H1 (cell line): ENCODE data around the gene CIB2. TPM values are rescaled to one million over a fixed set of nuclear protein-coding genes. Genes with fewer than 3 reads are reported as not detected.

ENCODE experiments used
- CTCF ChIA-PET: fragments of 300-600 bp; sonication (Branson Sonifier 250); formaldehyde crosslinking; loops from one replicate; lab custom pipeline; 2021; ENCODE audit not compliant: partially characterized antibody; lab: Charles Lee
- POLR2A ChIA-PET: fragments of 300-600 bp; sonication (Branson Sonifier 250); formaldehyde crosslinking; loops from one replicate; lab custom pipeline; 2021; ENCODE audit warnings: inconsistent platforms; ENCODE audit not compliant: partially characterized antibody; lab: Charles Lee
- DNase-seq, 2 experiments: peaks; one replicate each; pipeline versions ENCODE4 v3.0.0 to v3.0.0-alpha.2; 2010 to 2022; ENCODE audit warnings: low spot score in 2 of 2, low read depth in 1 of 2, mixed read lengths in 1 of 2
- FAIRE-seq: peaks from 2 replicates; lab custom pipeline; 2011; peaks lifted over from hg19 to GRCh38; lab: Jason Lieb, UNC
- H2AFZ ChIP-seq: 2 replicates; pipeline ENCODE4 v1.8.1; 2012; ENCODE audit warnings: low read length, inconsistent platforms
- H2AK5ac ChIP-seq: 2 replicates; pipeline ENCODE4 v1.6.1; 2013; ENCODE audit warnings: low read depth, low read length
- H2BK120ac ChIP-seq: replicated peaks from 2 replicates; pipeline ENCODE3; 2013; ENCODE audit warnings: low read depth, low read length, inconsistent platforms
- H2BK12ac ChIP-seq: 2 replicates; pipeline ENCODE4 v1.6.1; 2013; ENCODE audit warnings: low read depth, low read length
- H2BK15ac ChIP-seq: 2 replicates; pipeline ENCODE4 v1.6.1; 2013; ENCODE audit warnings: low read length
- H2BK20ac ChIP-seq: 2 replicates; pipeline ENCODE4 v1.6.1; 2013; ENCODE audit warnings: low read length
- H2BK5ac ChIP-seq: 2 replicates; pipeline ENCODE4 v1.6.1; 2013; ENCODE audit warnings: low read depth, low read length
- H3K14ac ChIP-seq: 2 replicates; pipeline ENCODE4 v1.6.1; 2013; ENCODE audit warnings: inconsistent platforms; ENCODE audit not compliant: insufficient read length
- H3K18ac ChIP-seq: 2 replicates; pipeline ENCODE4 v1.6.1; 2013; ENCODE audit warnings: low read length; ENCODE audit errors: extremely low read depth
- H3K23ac ChIP-seq: 2 replicates; pipeline ENCODE4 v1.6.1; 2013; ENCODE audit warnings: inconsistent platforms; ENCODE audit not compliant: insufficient read length
- H3K23me2 ChIP-seq: 2 replicates; pipeline ENCODE4 v1.6.1; 2013; ENCODE audit warnings: low read depth, low read length
- H3K27ac ChIP-seq: 2 replicates; pipeline ENCODE4 v1.6.1; 2011; ENCODE audit warnings: low read depth, low read length, inconsistent platforms
- H3K27me3 ChIP-seq, 4 experiments: replicated peaks in 1 of 4; 1 replicate in 1 of 4; 2 replicates in 3 of 4; pipeline versions ENCODE4 v1.6.1 to v1.8.1; 2011 to 2013; ENCODE audit warnings: low read length in 3 of 4, mild to moderate bottlenecking in 3 of 4, inconsistent platforms in 2 of 4, mixed read lengths in 2 of 4, moderate library complexity in 1 of 4; ENCODE audit not compliant: control insufficient read depth in 3 of 4, insufficient read depth in 3 of 4; ENCODE audit errors: extremely low read depth in 1 of 4
- H3K36me3 ChIP-seq, 4 experiments: 2 replicates each; pipeline versions ENCODE4 v1.6.1 to v1.8.1; 2011 to 2013; ENCODE audit warnings: mild to moderate bottlenecking in 4 of 4, low read length in 3 of 4, moderate library complexity in 2 of 4, control low read depth in 1 of 4, inconsistent platforms in 1 of 4; ENCODE audit not compliant: insufficient read depth in 4 of 4, control insufficient read depth in 2 of 4
- H3K4ac ChIP-seq: replicated peaks from 2 replicates; pipeline ENCODE3; 2013; ENCODE audit warnings: low read length, low read depth, mixed read lengths, inconsistent platforms; ENCODE audit not compliant: insufficient read length
- H3K4me1 ChIP-seq, 4 experiments: replicated peaks in 1 of 4; 1 replicate in 1 of 4; 2 replicates in 3 of 4; pipeline versions ENCODE4 v1.6.1 to v1.8.1; 2011 to 2013; ENCODE audit warnings: low read length in 3 of 4, inconsistent platforms in 2 of 4, mixed read lengths in 1 of 4; ENCODE audit not compliant: insufficient read depth in 4 of 4, control insufficient read depth in 3 of 4
- H3K4me2 ChIP-seq, 2 experiments: 2 replicates each; pipeline versions ENCODE4 v1.6.1 to v1.8.1; 2011 to 2013; ENCODE audit warnings: low read depth in 2 of 2, low read length in 2 of 2, control low read depth in 1 of 2, inconsistent platforms in 1 of 2, mild to moderate bottlenecking in 1 of 2; ENCODE audit not compliant: insufficient read depth in 1 of 2
- H3K4me3 ChIP-seq, 4 experiments: fragments of 200-600, 300-600 bp in 1 of 4; sonication (generic), shearing (Covaris generic), sonication (Bioruptor Twin) in 1 of 4; 2 replicates each; pipeline versions ENCODE4 v1.5.1 to v1.8.1; 2011 to 2016; ENCODE audit warnings: low read length in 4 of 4, low read depth in 3 of 4, control low read depth in 2 of 4, inconsistent platforms in 2 of 4, mild to moderate bottlenecking in 2 of 4, mixed read lengths in 1 of 4, moderate library complexity in 1 of 4; ENCODE audit not compliant: insufficient read depth in 2 of 4; ENCODE audit errors: extremely low read depth in 1 of 4
- H3K56ac ChIP-seq: replicated peaks from 2 replicates; pipeline ENCODE3; 2013; ENCODE audit warnings: low read depth, mild to moderate bottlenecking, mixed read lengths, low read length, inconsistent platforms; ENCODE audit not compliant: insufficient read length
- H3K79me1 ChIP-seq: 2 replicates; pipeline ENCODE4 v1.6.1; 2013; ENCODE audit warnings: low read depth, low read length, control low read depth
- H3K79me2 ChIP-seq, 2 experiments: 2 replicates each; pipeline versions ENCODE4 v1.6.1 to v1.8.1; 2012 to 2013; ENCODE audit warnings: low read length in 2 of 2, mild to moderate bottlenecking in 2 of 2, inconsistent platforms in 1 of 2; ENCODE audit not compliant: insufficient read depth in 2 of 2, control insufficient read depth in 1 of 2
- H3K9ac ChIP-seq, 4 experiments: replicated peaks in 1 of 4; 1 replicate in 1 of 4; 2 replicates in 3 of 4; pipeline versions ENCODE4 v1.6.1 to v1.8.1; 2011 to 2013; ENCODE audit warnings: low read depth in 3 of 4, low read length in 3 of 4, control low read depth in 2 of 4, mild to moderate bottlenecking in 2 of 4, moderate library complexity in 2 of 4, inconsistent platforms in 1 of 4; ENCODE audit errors: extremely low read depth in 1 of 4
- H3K9me3 ChIP-seq, 2 experiments: 2 replicates each; pipeline versions ENCODE4 v1.6.1 to v1.8.1; 2012 to 2013; ENCODE audit warnings: mild to moderate bottlenecking in 2 of 2, moderate library complexity in 2 of 2, control low read depth in 1 of 2, inconsistent platforms in 1 of 2, low read depth in 1 of 2, low read length in 1 of 2, mixed read lengths in 1 of 2; ENCODE audit not compliant: insufficient read depth in 2 of 2
- H4K20me1 ChIP-seq, 2 experiments: replicated peaks in 1 of 2; 2 replicates each; pipeline versions ENCODE3 to v1.8.1; 2011 to 2013; ENCODE audit warnings: inconsistent platforms in 2 of 2, low read length in 2 of 2, mild to moderate bottlenecking in 1 of 2; ENCODE audit not compliant: insufficient read depth in 2 of 2, control insufficient read depth in 1 of 2
- H4K5ac ChIP-seq: 2 replicates; pipeline ENCODE4 v1.6.1; 2013; ENCODE audit warnings: low read length, low read depth, mixed read lengths, inconsistent platforms; ENCODE audit not compliant: insufficient read length
- H4K8ac ChIP-seq: 2 replicates; pipeline ENCODE4 v1.8.0; 2013; ENCODE audit warnings: mild to moderate bottlenecking, moderate library complexity, low read length, inconsistent platforms; ENCODE audit not compliant: insufficient read depth; ENCODE audit errors: extremely low read depth
- H4K91ac ChIP-seq: replicated peaks from 2 replicates; pipeline ENCODE3; 2013; ENCODE audit warnings: low read length, mixed read lengths, inconsistent platforms; ENCODE audit not compliant: insufficient read length
- GTF2F1 ChIP-seq: IDR thresholded peaks from 2 replicates; pipeline ENCODE4 v1.6.1; 2012; ENCODE audit warnings: low read depth, low read length, improper control_type of control experiment, borderline replicate concordance
- RXRA ChIP-seq: IDR thresholded peaks from 2 replicates; pipeline ENCODE4 v1.6.1; 2011; ENCODE audit warnings: low read depth, mild to moderate bottlenecking, low read length, moderate library complexity; ENCODE audit not compliant: insufficient read depth
- SIN3A ChIP-seq, 2 experiments: IDR thresholded peaks in 1 of 2; conservative IDR thresholded peaks in 1 of 2; 2 replicates each; pipeline ENCODE4 v1.6.1; 2011 to 2012; ENCODE audit warnings: low read length in 2 of 2, improper control_type of control experiment in 1 of 2, low read depth in 1 of 2, mild to moderate bottlenecking in 1 of 2
- SP2 ChIP-seq: IDR thresholded peaks from 2 replicates; pipeline ENCODE4 v1.6.1; 2012; ENCODE audit warnings: mild to moderate bottlenecking, low read length, inconsistent platforms
- TAF1 ChIP-seq: IDR thresholded peaks from 2 replicates; pipeline ENCODE4 v1.6.1; 2011; ENCODE audit warnings: mild to moderate bottlenecking, low read depth, low read length
- TCF12 ChIP-seq: IDR thresholded peaks from 2 replicates; pipeline ENCODE4 v1.6.1; 2011; ENCODE audit warnings: low read depth, mild to moderate bottlenecking, low read length
- WGBS, 2 experiments: shearing (Covaris generic) in 1 of 2; methylation state at CpG; one replicate each; pipeline versions ENCODE4 v1.1.6 to v1.1.7; 2013 to 2015; ENCODE audit warnings: low lambda C conversion rate in 2 of 2, mixed read lengths in 2 of 2, inconsistent platforms in 1 of 2, low coverage in 1 of 2, missing lambda C conversion rate in 1 of 2; ENCODE audit not compliant: insufficient replicate concordance in 2 of 2, insufficient coverage in 1 of 2, insufficient read length in 1 of 2; ENCODE audit errors: extremely low coverage in 1 of 2, missing lambda C conversion rate in 1 of 2; 5-methylcytosine and 5-hydroxymethylcytosine counted together
- polyA plus RNA-seq, 7 experiments: library from polyadenylated mRNA; depleted of rRNA in 3 of 7; stranded (reverse) in 5 of 7; unstranded in 2 of 7; fragments of >200 nt in 5 of 7; fragments of 200-250 nt in 2 of 7; gene quantifications; 1 replicate in 5 of 7; 2 replicates in 1 of 7; 4 replicates in 1 of 7; pipeline versions ENCODE4 v1.2.1 to v1.2.3, GENCODE V29; 2011 to 2013; ENCODE audit warnings: missing spikeins in 2 of 7, mixed read lengths in 2 of 7
- total RNA-seq: library from RNA; stranded (reverse); fragmentation: NEBNext Ultra II Directional; extraction: Animal tissue kit (Norgen Biotek cat#: 25700); gene quantifications from 2 replicates; pipeline ENCODE4 v1.2.1, GENCODE V29; 2021

CIB2 gene
- total and polyA plus RNA-seq, 2 of the 8 experiments (the other 6 are each of a cell fraction or from before 2014, with no cell fraction given), result 41.5 to 45.8 TPM

- no peak overlapping the region for H4K91ac ChIP-seq
- H3K27ac ChIP-seq, result no peak overlapping the region
- H3K27me3 ChIP-seq, result no peaks in the 10 kb centered on the region
- no peak overlapping the region for H3K14ac ChIP-seq
- no peak overlapping the region for H3K4me3 ChIP-seq
- H3K79me2 ChIP-seq, result no peaks in the 10 kb centered on the region
- no peaks in the 10 kb centered on the region for H4K20me1 ChIP-seq
- POLR2A ChIA-PET, result no interaction called here
- no peak overlapping the region for H2AFZ ChIP-seq
- no peak overlapping the region for H3K18ac ChIP-seq
- no peak overlapping the region for H2BK120ac ChIP-seq
- 90% methylated on average over 12 of the region's 12 CpGs; no CpG with 5 or more reads in 1 of the 2 experiments for WGBS, 2 experiments
- H2BK12ac ChIP-seq, result no peak overlapping the region
- no peak overlapping the region for H4K8ac ChIP-seq
- H3K36me3 ChIP-seq, result peaks cover 0 to 6% (median 1%) of the 10 kb centered on the region in 4 experiments; a peak in 3 of 8 replicates
- no peak overlapping the region for H3K23ac ChIP-seq
- DNase-seq, result no peak
- H3K23me2 ChIP-seq, result no peaks in the 10 kb centered on the region
- H3K56ac ChIP-seq, result peak overlapping the region; percentile 14
- no peak for FAIRE-seq
- CTCF ChIA-PET, result interaction anchor here (0.8 to 16.8 kb wide), 7 partner anchors 8 to 145 kb away, joined by 3 to 226 read pairs (median 3); no protein-coding TSS in a partner anchor
- H3K4me2 ChIP-seq, result no peak overlapping the region
- H3K9me3 ChIP-seq, result no peaks in the 10 kb centered on the region
- H2BK5ac ChIP-seq, result no peak overlapping the region
- TF ChIP-seq TCF12, result no peak
- TF ChIP-seq GTF2F1, result no peak
- no peak for TF ChIP-seq RXRA
- TF ChIP-seq TAF1, result no peak
- TF ChIP-seq SP2, result no peak
- TF ChIP-seq SIN3A (conservative IDR thresholded peaks at IDR 0.05 in 1 of 2, IDR thresholded peaks at IDR 0.05 in 1 of 2; ENCODE audit: low read depth in 1 of 2, low read length in 2 of 2), result no peak
- no peak overlapping the region for H3K9ac ChIP-seq
- no peak overlapping the region for H3K4ac ChIP-seq
- H2BK20ac ChIP-seq, result no peak overlapping the region
- no peaks in the 10 kb centered on the region for H3K79me1 ChIP-seq
- H3K4me1 ChIP-seq, result no peaks in the 10 kb centered on the region
- H2BK15ac ChIP-seq, result no peak overlapping the region
- no peak overlapping the region for H4K5ac ChIP-seq
- no peak overlapping the region for H2AK5ac ChIP-seq
These were observed 27.7 kb downstream of the CIB2 start for GRCh38 chr15:78103406-78104118.
